B cell (primary cell): ENCODE measurements around the gene LITAF. TPM values are rescaled to one million over a fixed set of nuclear protein-coding genes. Genes with fewer than 3 reads are reported as not detected.

Experiments
- ATAC-seq: fragments of 200-7000 bp; cut with Tn5 transposase; one replicate; pipeline ENCODE4 v1.10.0; 2021; ENCODE audit warnings: low read depth, mild to moderate bottlenecking, moderate number of reproducible peaks, moderate library complexity
- CTCF ChIA-PET: fragments of 350-600 bp; sonication (Branson Sonifier 250); formaldehyde crosslinking; loops from one replicate; lab custom pipeline; 2021; ENCODE audit warnings: antibody characterized with exemption, inconsistent platforms; lab: Charles Lee
- POLR2A ChIA-PET: fragments of 350-600 bp; sonication (Branson Sonifier 250); formaldehyde crosslinking; loops from one replicate; lab custom pipeline; 2021; ENCODE audit warnings: antibody characterized with exemption; lab: Charles Lee
- DNase-seq: peaks from one replicate; pipeline ENCODE4 v3.0.0; 2013
- H2AFZ ChIP-seq: 2 replicates; pipeline ENCODE4 v1.6.1; 2012; ENCODE audit warnings: mild to moderate bottlenecking, low read depth, low read length; ENCODE audit not compliant: insufficient read depth, poor library complexity, severe bottlenecking
- H3K27ac ChIP-seq, 2 donors: 1 replicate in 1 of 2; 2 replicates in 1 of 2; pipeline ENCODE4 v1.5.1; 2012 to 2013; ENCODE audit warnings: low read length in 2 of 2, mild to moderate bottlenecking in 2 of 2, moderate library complexity in 1 of 2
- H3K27me3 ChIP-seq, 4 experiments: fragments of 200-600 bp in 1 of 4; sonication (generic) in 1 of 4; replicated peaks in 1 of 4; 1 replicate in 2 of 4; 2 replicates in 2 of 4; pipeline versions ENCODE4 v1.6.1 to v1.7.0; 2013 to 2016; ENCODE audit warnings: low read length in 3 of 4, mild to moderate bottlenecking in 2 of 4, mixed read lengths in 1 of 4, moderate library complexity in 1 of 4; ENCODE audit not compliant: insufficient read depth in 4 of 4, control insufficient read depth in 3 of 4; ENCODE audit errors: control extremely low read depth in 1 of 4
- H3K36me3 ChIP-seq, 2 experiments: replicated peaks in 1 of 2; 1 replicate in 1 of 2; 2 replicates in 1 of 2; pipeline versions ENCODE4 v1.6.1 to v1.7.1; 2013; ENCODE audit warnings: low read length in 1 of 2; ENCODE audit not compliant: insufficient read depth in 2 of 2, control insufficient read depth in 1 of 2; ENCODE audit errors: control extremely low read depth in 1 of 2, extremely low read depth in 1 of 2
- H3K4me1 ChIP-seq, 2 donors: fragments of 200-600 bp in 1 of 2; sonication (generic) in 1 of 2; 1 replicate in 1 of 2; 2 replicates in 1 of 2; pipeline versions ENCODE4 v1.5.1 to v1.6.1; 2013 to 2017; ENCODE audit warnings: low read length in 2 of 2; ENCODE audit not compliant: control insufficient read depth in 2 of 2, insufficient read depth in 2 of 2
- H3K4me2 ChIP-seq: replicated peaks from 2 replicates; pipeline ENCODE3; 2012; ENCODE audit warnings: mild to moderate bottlenecking, low read depth, low read length; ENCODE audit not compliant: poor library complexity, severe bottlenecking
- H3K4me3 ChIP-seq, 5 experiments: fragments of 200-600 bp in 1 of 5; sonication (generic) in 1 of 5; 1 replicate in 3 of 5; 2 replicates in 2 of 5; pipeline versions ENCODE4 v1.5.1 to v1.7.0; 2011 to 2016; ENCODE audit warnings: low read length in 4 of 5, mild to moderate bottlenecking in 4 of 5, low read depth in 2 of 5, control low read depth in 1 of 5, moderate library complexity in 1 of 5; ENCODE audit not compliant: insufficient read depth in 1 of 5; ENCODE audit errors: control extremely low read depth in 1 of 5, extremely low read depth in 1 of 5
- H3K79me2 ChIP-seq: fragments of 200-600 bp; sonication (generic); one replicate; pipeline ENCODE4 v1.6.0; 2016; ENCODE audit warnings: low read length; ENCODE audit not compliant: control insufficient read depth, insufficient read depth
- H3K9ac ChIP-seq: fragments of 200-600 bp; sonication (generic); 2 replicates; pipeline ENCODE4 v1.6.1; 2017; ENCODE audit warnings: mild to moderate bottlenecking, low read length, moderate library complexity
- H3K9me3 ChIP-seq, 3 donors: one replicate each; pipeline versions ENCODE4 v1.6.1 to v1.7.1; 2013; ENCODE audit warnings: low read length in 2 of 3; ENCODE audit not compliant: control insufficient read depth in 2 of 3, insufficient read depth in 1 of 3; ENCODE audit errors: control extremely low read depth in 1 of 3
- H4K20me1 ChIP-seq: 2 replicates; pipeline ENCODE4 v1.6.0; 2012; ENCODE audit warnings: mild to moderate bottlenecking, low read length; ENCODE audit not compliant: insufficient read depth, control insufficient read depth, poor library complexity, severe bottlenecking
- H3K27ac Mint-ChIP-seq: one replicate; pipeline ENCODE4 v1.8.0; 2021; ENCODE audit warnings: mixed read lengths
- H3K27me3 Mint-ChIP-seq: one replicate; pipeline ENCODE4 v1.8.0; 2021; ENCODE audit warnings: mixed read lengths
- H3K4me1 Mint-ChIP-seq: one replicate; pipeline ENCODE4 v1.8.0; 2021; ENCODE audit warnings: mixed read lengths
- H3K4me3 Mint-ChIP-seq: one replicate; pipeline ENCODE4 v1.8.0; 2021; ENCODE audit warnings: mixed read lengths
- H3K9me3 Mint-ChIP-seq: one replicate; pipeline ENCODE4 v1.8.0; 2022; ENCODE audit warnings: mixed read lengths; ENCODE audit not compliant: insufficient read depth
- EZH2 ChIP-seq: IDR thresholded peaks from 2 replicates; pipeline ENCODE4 v1.6.1; 2012; ENCODE audit warnings: borderline replicate concordance, low read depth, mild to moderate bottlenecking, moderate library complexity, low read length; ENCODE audit not compliant: insufficient read depth, poor library complexity, severe bottlenecking
- WGBS: methylation state at CpG from one replicate; pipeline ENCODE4 v1.1.5; 2013; ENCODE audit warnings: missing lambda C conversion rate; ENCODE audit not compliant: insufficient coverage; 5-methylcytosine and 5-hydroxymethylcytosine counted together
- intact Hi-C: fragments of 100-400 bp; cut with micrococcal nuclease; formaldehyde crosslinking; loops from one replicate; pipeline ENCODE4 v1.10.0; 2022
- polyA plus RNA-seq: library from polyadenylated mRNA; depleted of rRNA; stranded (reverse); fragments of >200 nt; gene quantifications from 2 replicates; pipeline ENCODE4 v1.2.3, GENCODE V29; 2012
- total RNA-seq, 2 donors: library from RNA; stranded (reverse); fragments of 120-200 nt in 1 of 2; gene quantifications; 1 replicate in 1 of 2; 2 replicates in 1 of 2; pipeline versions ENCODE4 v1.2.3 to v1.2.4, GENCODE V29; 2013 to 2022
- TF ChIP-seq, protein P1 (sequence below): fragments of 200-600 bp; IDR thresholded peaks from one replicate; pipeline ENCODE4 v1.8.0; 2022; ENCODE audit warnings: antibody characterized with exemption, mild to moderate bottlenecking

Gene LITAF
- total and polyA plus RNA-seq, 2 donors (not counting 1 experiment from before 2014, with no cell fraction given): 93.6 to 125 TPM

DNA sequence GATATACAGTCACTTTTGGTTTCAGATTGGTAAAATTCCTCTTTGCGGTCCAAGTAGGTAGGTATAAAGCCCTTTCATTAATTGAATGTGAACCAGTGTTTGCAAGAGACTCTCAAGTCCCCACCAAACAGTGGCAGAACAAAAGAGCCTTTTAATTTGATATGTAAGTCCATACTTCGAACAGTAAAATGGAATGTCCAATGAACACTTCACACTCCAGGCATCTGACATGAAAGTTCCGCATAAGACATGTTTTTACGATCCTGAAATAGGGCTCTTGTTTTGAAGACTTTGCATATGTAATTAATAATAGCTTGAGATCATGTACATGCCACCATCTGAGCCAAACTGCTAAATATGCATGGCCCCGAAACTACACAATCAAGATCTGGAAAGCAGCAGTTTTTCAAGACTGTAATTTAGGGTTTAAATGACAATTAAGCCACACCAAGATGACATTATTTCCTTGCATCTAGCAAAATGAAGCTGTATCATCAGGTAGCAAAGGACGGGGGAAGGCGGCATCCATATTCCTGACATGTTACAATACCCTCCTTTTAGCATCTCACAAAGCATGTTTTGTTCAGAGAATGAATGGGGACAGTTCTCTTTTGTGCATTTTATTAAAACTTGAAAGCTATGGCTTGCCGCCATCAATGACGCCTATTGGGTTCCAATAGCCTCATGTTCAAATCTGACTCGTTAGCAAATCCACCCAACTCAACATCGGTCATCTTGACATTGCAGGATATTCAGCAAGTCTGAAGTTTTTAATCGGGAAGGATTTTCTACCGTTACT lies 39.4 kb downstream of the LITAF start:
- Mint-ChIP-seq H3K27me3 (no peaks in the 10 kb centered on the region), H3K27ac (peak overlapping the region; percentile 0), H3K9me3 (no peaks in the 10 kb centered on the region), H3K4me3 (no peak overlapping the region), H3K4me1 (peaks cover 6% of the 10 kb centered on the region)
- Histone ChIP-seq H3K27ac (no peak overlapping the region), H3K27me3 (no peaks in the 10 kb centered on the region), H4K20me1 (peaks cover 29% of the 10 kb centered on the region), H3K79me2 (peaks cover 6% of the 10 kb centered on the region), H3K4me2 (no peak overlapping the region), H3K9me3 (peaks cover 0 to 10% (median 0%) of the 10 kb centered on the region in 3 donors), H3K9ac (no peak overlapping the region), H3K36me3 (peaks cover 10 to 51% of the 10 kb centered on the region in 2 experiments), H2AFZ (no peak overlapping the region), H3K4me1 (no peaks in the 10 kb centered on the region), H3K4me3 (no peak overlapping the region)
- TF ChIP-seq, protein P1, sequence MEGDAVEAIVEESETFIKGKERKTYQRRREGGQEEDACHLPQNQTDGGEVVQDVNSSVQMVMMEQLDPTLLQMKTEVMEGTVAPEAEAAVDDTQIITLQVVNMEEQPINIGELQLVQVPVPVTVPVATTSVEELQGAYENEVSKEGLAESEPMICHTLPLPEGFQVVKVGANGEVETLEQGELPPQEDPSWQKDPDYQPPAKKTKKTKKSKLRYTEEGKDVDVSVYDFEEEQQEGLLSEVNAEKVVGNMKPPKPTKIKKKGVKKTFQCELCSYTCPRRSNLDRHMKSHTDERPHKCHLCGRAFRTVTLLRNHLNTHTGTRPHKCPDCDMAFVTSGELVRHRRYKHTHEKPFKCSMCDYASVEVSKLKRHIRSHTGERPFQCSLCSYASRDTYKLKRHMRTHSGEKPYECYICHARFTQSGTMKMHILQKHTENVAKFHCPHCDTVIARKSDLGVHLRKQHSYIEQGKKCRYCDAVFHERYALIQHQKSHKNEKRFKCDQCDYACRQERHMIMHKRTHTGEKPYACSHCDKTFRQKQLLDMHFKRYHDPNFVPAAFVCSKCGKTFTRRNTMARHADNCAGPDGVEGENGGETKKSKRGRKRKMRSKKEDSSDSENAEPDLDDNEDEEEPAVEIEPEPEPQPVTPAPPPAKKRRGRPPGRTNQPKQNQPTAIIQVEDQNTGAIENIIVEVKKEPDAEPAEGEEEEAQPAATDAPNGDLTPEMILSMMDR: no peak
- no peak for TF ChIP-seq EZH2
- DNase-seq: no peak
- 100% methylated on average over 5 of the region's 13 CpGs for WGBS
- POLR2A ChIA-PET: interaction anchor here (0.6 kb wide), 1 partner anchor 168 kb away, joined by 6 read pairs; no protein-coding TSS in a partner anchor
- ATAC-seq: no peak
- CTCF ChIA-PET: interaction anchor here (0.8 to 1.4 kb wide), 4 partner anchors 13 to 168 kb away, joined by 3 to 4 read pairs (median 3); no protein-coding TSS in a partner anchor
- intact Hi-C loops: no loop called here

DNA sequence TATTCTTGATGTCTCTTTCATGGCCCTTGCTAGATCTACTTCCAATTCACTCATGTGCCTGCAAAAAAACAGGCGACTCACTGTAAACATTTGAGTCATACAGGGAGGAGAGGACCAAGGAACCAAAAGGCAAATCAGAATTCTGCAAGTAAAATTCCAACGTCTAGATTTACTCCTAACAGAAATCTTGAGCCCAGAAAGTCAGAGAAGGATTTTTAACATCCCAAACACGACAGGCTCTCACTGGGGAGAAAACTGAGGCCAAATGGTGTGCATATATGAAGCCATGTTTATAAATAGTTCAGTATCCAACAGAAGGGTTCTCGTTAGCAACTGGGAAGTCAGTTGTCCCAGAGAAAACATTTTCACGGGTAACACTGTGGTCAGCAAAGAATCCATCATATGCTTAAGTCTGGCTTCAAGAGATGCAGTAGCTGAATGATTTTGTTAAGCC lies 40.1 kb downstream of the LITAF start:
- Histone ChIP-seq H3K4me2 (no peak overlapping the region), H3K9ac (no peak overlapping the region), H3K4me3 (no peak overlapping the region), H4K20me1 (peaks cover 29% of the 10 kb centered on the region), H3K79me2 (peaks cover 6% of the 10 kb centered on the region), H3K36me3 (peaks cover 5 to 46% of the 10 kb centered on the region in 2 experiments), H3K27me3 (no peaks in the 10 kb centered on the region), H3K4me1 (no peaks in the 10 kb centered on the region), H2AFZ (no peak overlapping the region), H3K9me3 (peaks cover 0 to 10% (median 0%) of the 10 kb centered on the region in 3 donors), H3K27ac (no peak overlapping the region)
- CTCF ChIA-PET: interaction anchor here (0.8 to 1.5 kb wide), 4 partner anchors 12 to 169 kb away, joined by 3 to 6 read pairs (median 4); no protein-coding TSS in a partner anchor
- WGBS: 94% methylated on average over 2 of the region's 5 CpGs
- Mint-ChIP-seq H3K27me3 (no peaks in the 10 kb centered on the region), H3K4me3 (no peak overlapping the region), H3K27ac (no peak overlapping the region), H3K4me1 (peaks cover 6% of the 10 kb centered on the region), H3K9me3 (no peaks in the 10 kb centered on the region)
- DNase-seq: no peak
- intact Hi-C loops: no loop called here
- no peak for ATAC-seq
- POLR2A ChIA-PET: interaction anchor here (0.6 to 0.7 kb wide), 3 partner anchors 9 to 200 kb away, joined by 6 to 12 read pairs (median 6); no protein-coding TSS in a partner anchor
- no peak for TF ChIP-seq EZH2
- TF ChIP-seq, protein P1: no peak
